ENCODE measurements around the gene DPP6.

GRCh38 chr7:154873500-154874121, 821.4 kb downstream of the DPP6 start:
- TF ChIP-seq CTCF (conservative IDR thresholded peaks at IDR 0.05; ENCODE audit: low read depth, low read length) (no peak), EZH2 (IDR thresholded peaks at IDR 0.05; ENCODE audit: low read length, unreplicated experiment) (no peak), EZH2phosphoT487 (IDR thresholded peaks at IDR 0.05; ENCODE audit: borderline replicate concordance, low read length) (no peak)
